NOMO-1 (cell line): ENCODE measurements around the gene CRELD2.

Experiments
- DNase-seq, 2 experiments: peaks; one replicate each; lab custom pipeline; 2025; ENCODE audit not compliant: unreplicated experiment in 2 of 2; lab: John Stamatoyannopoulos, UW

Gene CRELD2

GRCh38 chr22:49886346-49887063 is 31.9 kb upstream of the CRELD2 start:
- DNase-seq: no peak

GRCh38 chr22:49887064-49887451 is 31.4 kb upstream of the CRELD2 start:
- DNase-seq: no peak

GRCh38 chr22:49887702-49888101 is 30.7 kb upstream of the CRELD2 start:
- no peak for DNase-seq

GRCh38 chr22:49889071-49889470 is 29.4 kb upstream of the CRELD2 start:
- DNase-seq: no peak

- no peak for DNase-seq
Measured at GRCh38 chr22:49892226-49892899, 26.1 kb upstream of the CRELD2 start.

- DNase-seq: no peak
Measured at GRCh38 chr22:49893025-49893424, 25.4 kb upstream of the CRELD2 start.

GRCh38 chr22:49894322-49895054 is 23.9 kb upstream of the CRELD2 start:
- no peak for DNase-seq

GRCh38 chr22:49896201-49896600 is 22.2 kb upstream of the CRELD2 start:
- DNase-seq: no peak

- DNase-seq: no peak
Measured at GRCh38 chr22:49897015-49897684, 21.3 kb upstream of the CRELD2 start.

- DNase-seq: no peak
Measured at GRCh38 chr22:49899530-49899929, 18.9 kb upstream of the CRELD2 start.

- DNase-seq: no peak
Measured at GRCh38 chr22:49900441-49901230, 17.8 kb upstream of the CRELD2 start.

- no peak for DNase-seq
Measured at GRCh38 chr22:49901457-49901856, 17.0 kb upstream of the CRELD2 start.

GRCh38 chr22:49903322-49904039 is 15.0 kb upstream of the CRELD2 start:
- no peak for DNase-seq

GRCh38 chr22:49904040-49904369 is 14.4 kb upstream of the CRELD2 start:
- DNase-seq: no peak

- DNase-seq: no peak
Measured at GRCh38 chr22:49905465-49905864, 13.0 kb upstream of the CRELD2 start.

- no peak for DNase-seq
Measured at GRCh38 chr22:49906071-49906798, 12.2 kb upstream of the CRELD2 start.

GRCh38 chr22:49906799-49907290 is 11.6 kb upstream of the CRELD2 start:
- DNase-seq: no peak

- no peak for DNase-seq
Measured at GRCh38 chr22:49907807-49908206, 10.6 kb upstream of the CRELD2 start.
